ENCODE data around the gene NMD3. TPM values are rescaled to one million over a fixed set of nuclear protein-coding genes. Genes with fewer than 3 reads are reported as not detected.

NMD3 gene
- polyA plus RNA-seq, 1 of the 3 experiments (the other 2 are of a cell fraction) = 15.1 TPM

DNA sequence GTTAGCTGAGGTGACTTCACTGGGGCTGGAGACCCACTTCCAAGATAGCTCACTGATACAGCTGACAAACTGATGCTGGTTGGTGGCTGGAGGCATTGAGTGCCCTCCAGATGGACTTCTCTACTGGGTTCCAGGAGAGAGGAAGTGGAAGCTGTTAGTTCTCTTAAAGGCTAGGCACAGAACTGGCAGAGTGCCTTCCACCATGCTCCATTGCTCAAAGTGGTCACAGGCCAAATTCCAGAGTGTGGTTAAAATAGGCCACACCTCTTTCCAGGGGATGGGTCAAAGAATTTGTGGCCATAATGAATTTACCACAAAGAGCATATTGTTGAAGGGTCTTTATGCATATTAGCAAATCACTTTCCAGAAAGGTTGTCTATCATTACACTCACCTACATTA, 74.2 kb downstream of the NMD3 start:
- Histone ChIP-seq H3K27ac (ENCODE audit: low read depth in 2 of 2, low read length in 1 of 2) (no peak overlapping the region), H3F3A (replicated peaks; ENCODE audit: insufficient read depth) (no peaks in the 10 kb centered on the region), H3K9me3 (no peaks in the 10 kb centered on the region), H3K9ac (no peak overlapping the region), H3K36me3 (replicated peaks in 1 of 2; ENCODE audit: control insufficient read depth in 1 of 2, insufficient read depth in 2 of 2, low read length in 1 of 2) (no peaks in the 10 kb centered on the region), H3K4me1 (ENCODE audit: control insufficient read depth in 1 of 2, insufficient read depth in 2 of 2, low read depth in 1 of 2, low read length in 1 of 2) (no peaks in the 10 kb centered on the region), H3K9me2 (no peaks in the 10 kb centered on the region), H3K4me3 (ENCODE audit: low read depth in 2 of 2, low read length in 1 of 2) (no peak overlapping the region), H2AFZ (ENCODE audit: low read depth) (no peak overlapping the region), H3K4me2 (no peak overlapping the region), H4K20me1 (ENCODE audit: insufficient read depth) (no peaks in the 10 kb centered on the region), H3K27me3 (ENCODE audit: insufficient read depth) (no peaks in the 10 kb centered on the region), H3K79me2 (ENCODE audit: insufficient read depth) (no peaks in the 10 kb centered on the region)
- POLR2A ChIA-PET = no interaction called here
- DNase-seq = no peak
- CTCF ChIA-PET = interaction anchor here (1.9 kb wide), 1 partner anchor 19 kb away, joined by 4 read pairs; no protein-coding TSS in a partner anchor
- TF ChIP-seq, protein P1, sequence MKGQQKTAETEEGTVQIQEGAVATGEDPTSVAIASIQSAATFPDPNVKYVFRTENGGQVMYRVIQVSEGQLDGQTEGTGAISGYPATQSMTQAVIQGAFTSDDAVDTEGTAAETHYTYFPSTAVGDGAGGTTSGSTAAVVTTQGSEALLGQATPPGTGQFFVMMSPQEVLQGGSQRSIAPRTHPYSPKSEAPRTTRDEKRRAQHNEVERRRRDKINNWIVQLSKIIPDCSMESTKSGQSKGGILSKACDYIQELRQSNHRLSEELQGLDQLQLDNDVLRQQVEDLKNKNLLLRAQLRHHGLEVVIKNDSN (IDR thresholded peaks at IDR 0.05; ENCODE audit: borderline replicate concordance, low read depth) = no peak
- TF ChIP-seq TCF12 (IDR thresholded peaks at IDR 0.05) (no peak), SMC3 (IDR thresholded peaks at IDR 0.05; ENCODE audit: low read depth, low read length) (no peak), NFIC (IDR thresholded peaks at IDR 0.05; ENCODE audit: borderline replicate concordance) (no peak)
- TF ChIP-seq, protein P2, sequence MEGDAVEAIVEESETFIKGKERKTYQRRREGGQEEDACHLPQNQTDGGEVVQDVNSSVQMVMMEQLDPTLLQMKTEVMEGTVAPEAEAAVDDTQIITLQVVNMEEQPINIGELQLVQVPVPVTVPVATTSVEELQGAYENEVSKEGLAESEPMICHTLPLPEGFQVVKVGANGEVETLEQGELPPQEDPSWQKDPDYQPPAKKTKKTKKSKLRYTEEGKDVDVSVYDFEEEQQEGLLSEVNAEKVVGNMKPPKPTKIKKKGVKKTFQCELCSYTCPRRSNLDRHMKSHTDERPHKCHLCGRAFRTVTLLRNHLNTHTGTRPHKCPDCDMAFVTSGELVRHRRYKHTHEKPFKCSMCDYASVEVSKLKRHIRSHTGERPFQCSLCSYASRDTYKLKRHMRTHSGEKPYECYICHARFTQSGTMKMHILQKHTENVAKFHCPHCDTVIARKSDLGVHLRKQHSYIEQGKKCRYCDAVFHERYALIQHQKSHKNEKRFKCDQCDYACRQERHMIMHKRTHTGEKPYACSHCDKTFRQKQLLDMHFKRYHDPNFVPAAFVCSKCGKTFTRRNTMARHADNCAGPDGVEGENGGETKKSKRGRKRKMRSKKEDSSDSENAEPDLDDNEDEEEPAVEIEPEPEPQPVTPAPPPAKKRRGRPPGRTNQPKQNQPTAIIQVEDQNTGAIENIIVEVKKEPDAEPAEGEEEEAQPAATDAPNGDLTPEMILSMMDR (IDR thresholded peaks at IDR 0.05) = no peak

DNA sequence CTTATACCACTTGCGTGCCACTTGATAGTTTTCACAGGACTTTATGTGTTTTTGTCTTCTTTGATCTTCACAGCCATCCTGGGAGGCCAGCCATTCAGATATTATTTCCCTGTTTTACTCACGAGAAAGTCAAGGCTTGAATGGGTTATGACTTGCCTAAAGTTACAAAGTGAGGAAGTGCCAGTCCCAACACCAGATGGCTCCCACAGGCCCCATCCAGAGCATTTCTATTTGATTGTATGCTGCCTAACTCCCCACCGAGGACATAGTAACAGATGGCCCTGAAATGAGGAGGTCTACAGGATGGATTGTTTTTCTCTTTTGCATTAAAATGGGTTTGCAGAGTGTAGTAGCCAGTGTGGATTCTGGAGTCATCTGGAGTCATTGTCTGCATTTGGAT, 75.7 kb downstream of the NMD3 start:
- Histone ChIP-seq H3K27ac (ENCODE audit: low read depth in 2 of 2, low read length in 1 of 2) (no peak overlapping the region), H3K79me2 (ENCODE audit: insufficient read depth) (no peaks in the 10 kb centered on the region), H3K4me1 (ENCODE audit: control insufficient read depth in 1 of 2, insufficient read depth in 2 of 2, low read depth in 1 of 2, low read length in 1 of 2) (no peaks in the 10 kb centered on the region), H3K4me3 (ENCODE audit: low read depth in 2 of 2, low read length in 1 of 2) (no peak overlapping the region), H3K4me2 (no peak overlapping the region), H4K20me1 (ENCODE audit: insufficient read depth) (no peaks in the 10 kb centered on the region), H3F3A (replicated peaks; ENCODE audit: insufficient read depth) (no peaks in the 10 kb centered on the region), H3K36me3 (replicated peaks in 1 of 2; ENCODE audit: control insufficient read depth in 1 of 2, insufficient read depth in 2 of 2, low read length in 1 of 2) (no peaks in the 10 kb centered on the region), H3K9me2 (no peaks in the 10 kb centered on the region), H3K9ac (no peak overlapping the region), H3K9me3 (no peaks in the 10 kb centered on the region), H3K27me3 (ENCODE audit: insufficient read depth) (no peaks in the 10 kb centered on the region), H2AFZ (ENCODE audit: low read depth) (no peak overlapping the region)
- no peak for DNase-seq
- TF ChIP-seq POLR2AphosphoS5 (IDR thresholded peaks at IDR 0.05; ENCODE audit: low read depth, low read length) (no peak), FOSL2 (IDR thresholded peaks at IDR 0.05; ENCODE audit: borderline replicate concordance, low read depth) (no peak), JUND (IDR thresholded peaks at IDR 0.05) (no peak), RCOR1 (IDR thresholded peaks at IDR 0.05; ENCODE audit: low read length) (no peak), RXRA (IDR thresholded peaks at IDR 0.05; ENCODE audit: borderline replicate concordance, low read depth) (no peak)
- TF ChIP-seq, protein P3, sequence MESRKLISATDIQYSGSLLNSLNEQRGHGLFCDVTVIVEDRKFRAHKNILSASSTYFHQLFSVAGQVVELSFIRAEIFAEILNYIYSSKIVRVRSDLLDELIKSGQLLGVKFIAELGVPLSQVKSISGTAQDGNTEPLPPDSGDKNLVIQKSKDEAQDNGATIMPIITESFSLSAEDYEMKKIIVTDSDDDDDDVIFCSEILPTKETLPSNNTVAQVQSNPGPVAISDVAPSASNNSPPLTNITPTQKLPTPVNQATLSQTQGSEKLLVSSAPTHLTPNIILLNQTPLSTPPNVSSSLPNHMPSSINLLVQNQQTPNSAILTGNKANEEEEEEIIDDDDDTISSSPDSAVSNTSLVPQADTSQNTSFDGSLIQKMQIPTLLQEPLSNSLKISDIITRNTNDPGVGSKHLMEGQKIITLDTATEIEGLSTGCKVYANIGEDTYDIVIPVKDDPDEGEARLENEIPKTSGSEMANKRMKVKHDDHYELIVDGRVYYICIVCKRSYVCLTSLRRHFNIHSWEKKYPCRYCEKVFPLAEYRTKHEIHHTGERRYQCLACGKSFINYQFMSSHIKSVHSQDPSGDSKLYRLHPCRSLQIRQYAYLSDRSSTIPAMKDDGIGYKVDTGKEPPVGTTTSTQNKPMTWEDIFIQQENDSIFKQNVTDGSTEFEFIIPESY (IDR thresholded peaks at IDR 0.05; ENCODE audit: borderline replicate concordance, low read depth) = no peak
- TF ChIP-seq, protein P4, sequence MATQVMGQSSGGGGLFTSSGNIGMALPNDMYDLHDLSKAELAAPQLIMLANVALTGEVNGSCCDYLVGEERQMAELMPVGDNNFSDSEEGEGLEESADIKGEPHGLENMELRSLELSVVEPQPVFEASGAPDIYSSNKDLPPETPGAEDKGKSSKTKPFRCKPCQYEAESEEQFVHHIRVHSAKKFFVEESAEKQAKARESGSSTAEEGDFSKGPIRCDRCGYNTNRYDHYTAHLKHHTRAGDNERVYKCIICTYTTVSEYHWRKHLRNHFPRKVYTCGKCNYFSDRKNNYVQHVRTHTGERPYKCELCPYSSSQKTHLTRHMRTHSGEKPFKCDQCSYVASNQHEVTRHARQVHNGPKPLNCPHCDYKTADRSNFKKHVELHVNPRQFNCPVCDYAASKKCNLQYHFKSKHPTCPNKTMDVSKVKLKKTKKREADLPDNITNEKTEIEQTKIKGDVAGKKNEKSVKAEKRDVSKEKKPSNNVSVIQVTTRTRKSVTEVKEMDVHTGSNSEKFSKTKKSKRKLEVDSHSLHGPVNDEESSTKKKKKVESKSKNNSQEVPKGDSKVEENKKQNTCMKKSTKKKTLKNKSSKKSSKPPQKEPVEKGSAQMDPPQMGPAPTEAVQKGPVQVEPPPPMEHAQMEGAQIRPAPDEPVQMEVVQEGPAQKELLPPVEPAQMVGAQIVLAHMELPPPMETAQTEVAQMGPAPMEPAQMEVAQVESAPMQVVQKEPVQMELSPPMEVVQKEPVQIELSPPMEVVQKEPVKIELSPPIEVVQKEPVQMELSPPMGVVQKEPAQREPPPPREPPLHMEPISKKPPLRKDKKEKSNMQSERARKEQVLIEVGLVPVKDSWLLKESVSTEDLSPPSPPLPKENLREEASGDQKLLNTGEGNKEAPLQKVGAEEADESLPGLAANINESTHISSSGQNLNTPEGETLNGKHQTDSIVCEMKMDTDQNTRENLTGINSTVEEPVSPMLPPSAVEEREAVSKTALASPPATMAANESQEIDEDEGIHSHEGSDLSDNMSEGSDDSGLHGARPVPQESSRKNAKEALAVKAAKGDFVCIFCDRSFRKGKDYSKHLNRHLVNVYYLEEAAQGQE (IDR thresholded peaks at IDR 0.05; ENCODE audit: low read depth, low read length) = no peak
- ChIA-PET CTCF (no interaction called here), POLR2A (no interaction called here)
- WGBS (ENCODE audit: low lambda C conversion rate) = 37% methylated on average over 3 of the region's 3 CpGs

Data from SK-N-SH (cell line).